ENCODE measurements around the gene TMCC3. TPM values are rescaled to one million over a fixed set of nuclear protein-coding genes. Genes with fewer than 3 reads are reported as not detected.

The TMCC3 gene
- total RNA-seq, 1 donor from 2014 or later, result 1.7 TPM

GRCh38 chr12:94618995-94619695, 31.2 kb downstream of the TMCC3 start:
- DNase-seq, result no peak
- H3K4me3 ChIP-seq, result no peak overlapping the region
- no peaks in the 10 kb centered on the region for H3K9me3 ChIP-seq (replicated peaks)
- no peak overlapping the region for H3K27ac ChIP-seq (replicated peaks)
- peaks cover 53% of the 10 kb centered on the region for H3K4me1 ChIP-seq
- TF ChIP-seq CTCF (IDR thresholded peaks at IDR 0.05; ENCODE audit: borderline replicate concordance), result no peak
- H3K27me3 ChIP-seq (ENCODE audit: low read depth), result no peaks in the 10 kb centered on the region
- intact Hi-C loops (cut with micrococcal nuclease), result no loop called here
- no peaks in the 10 kb centered on the region for H3K36me3 ChIP-seq

GRCh38 chr12:94617101-94617500, 33.3 kb downstream of the TMCC3 start:
- TF ChIP-seq CTCF (IDR thresholded peaks at IDR 0.05; ENCODE audit: borderline replicate concordance), result no peak
- Histone ChIP-seq H3K4me1 (peaks cover 41% of the 10 kb centered on the region), H3K36me3 (no peaks in the 10 kb centered on the region), H3K4me3 (no peak overlapping the region), H3K27ac (replicated peaks) (no peak overlapping the region), H3K27me3 (ENCODE audit: low read depth) (no peaks in the 10 kb centered on the region), H3K9me3 (replicated peaks) (no peaks in the 10 kb centered on the region)
- intact Hi-C loops (cut with micrococcal nuclease), result no loop called here
- DNase-seq, result no peak

- Histone ChIP-seq H3K27me3 (ENCODE audit: low read depth) (no peaks in the 10 kb centered on the region), H3K36me3 (no peaks in the 10 kb centered on the region), H3K4me3 (peak overlapping the region; percentile 42), H3K27ac (replicated peaks) (peak overlapping the region; percentile 59), H3K9me3 (replicated peaks) (no peaks in the 10 kb centered on the region), H3K4me1 (peaks cover 33% of the 10 kb centered on the region)
- TF ChIP-seq CTCF (IDR thresholded peaks at IDR 0.05; ENCODE audit: borderline replicate concordance), result no peak
- intact Hi-C loops (cut with micrococcal nuclease), result no loop called here
- no peak for DNase-seq
These were observed 34.1 kb downstream of the TMCC3 start for GRCh38 chr12:94616203-94616729.

- TF ChIP-seq CTCF (IDR thresholded peaks at IDR 0.05; ENCODE audit: borderline replicate concordance), result no peak
- peak; percentile 24 for DNase-seq
These were observed 34.8 kb downstream of the TMCC3 start for GRCh38 chr12:94615260-94616181.

GRCh38 chr12:94614288-94614721, 36.1 kb downstream of the TMCC3 start:
- intact Hi-C loops (cut with micrococcal nuclease), result no loop called here
- no peak for TF ChIP-seq CTCF (IDR thresholded peaks at IDR 0.05; ENCODE audit: borderline replicate concordance)
- no peak for DNase-seq
- Histone ChIP-seq H3K4me3 (no peak overlapping the region), H3K9me3 (replicated peaks) (no peaks in the 10 kb centered on the region), H3K27me3 (ENCODE audit: low read depth) (no peaks in the 10 kb centered on the region), H3K36me3 (no peaks in the 10 kb centered on the region), H3K27ac (replicated peaks) (no peak overlapping the region), H3K4me1 (peaks cover 32% of the 10 kb centered on the region)

More at GRCh38 chr12:94615260-94616181, 34.8 kb downstream of the TMCC3 start:
- peaks cover 32% of the 10 kb centered on the region for H3K4me1 ChIP-seq
- intact Hi-C loops (cut with micrococcal nuclease), result no loop called here
- no peaks in the 10 kb centered on the region for H3K27me3 ChIP-seq (ENCODE audit: low read depth)
- H3K36me3 ChIP-seq, result no peaks in the 10 kb centered on the region
- H3K9me3 ChIP-seq (replicated peaks), result no peaks in the 10 kb centered on the region
- H3K4me3 ChIP-seq, result peak overlapping the region; percentile 42
- H3K27ac ChIP-seq (replicated peaks), result peak overlapping the region; percentile 59
